ENCODE measurements around the gene HIVEP3.

GRCh38 chr1:41738475-41738874 is 180.2 kb downstream of the HIVEP3 start:
- no peak for TF ChIP-seq CTCF (IDR thresholded peaks at IDR 0.05)
- no peak for TF ChIP-seq POLR2A (IDR thresholded peaks at IDR 0.05)

Measured in right lobe of liver (tissue), 4 donors.